Mammary epithelial cell (primary cell): ENCODE data around the gene NUMB.

ENCODE experiments used
- CTCF ChIP-seq, 2 donors: IDR thresholded peaks in 1 of 2; conservative IDR thresholded peaks in 1 of 2; 2 replicates each; pipeline ENCODE4 v1.5.1; 2011 to 2012; ENCODE audit warnings: inconsistent platforms in 2 of 2, low read length in 2 of 2, mild to moderate bottlenecking in 2 of 2, control low read depth in 1 of 2, low read depth in 1 of 2; ENCODE audit not compliant: insufficient read depth in 1 of 2; ENCODE audit errors: extremely low read depth in 1 of 2
- EZH2 ChIP-seq: IDR thresholded peaks from 2 replicates; pipeline ENCODE4 v1.6.1; 2012; ENCODE audit warnings: low read length, inconsistent platforms, borderline replicate concordance

GRCh38 chr14:73234586-73235394 lies 223.6 kb downstream of the NUMB start:
- no peak for TF ChIP-seq CTCF (conservative IDR thresholded peaks at IDR 0.05 in 1 of 2, IDR thresholded peaks at IDR 0.05 in 1 of 2; ENCODE audit: extremely low read depth in 1 of 2, insufficient read depth in 1 of 2, low read depth in 1 of 2, low read length in 2 of 2)
- TF ChIP-seq EZH2, result no peak
